Neural crest cell (in vitro differentiated cells): ENCODE data around the gene LIPC. TPM values are rescaled to one million over a fixed set of nuclear protein-coding genes. Genes with fewer than 3 reads are reported as not detected.

Source experiments
- DNase-seq: peaks from one replicate; pipeline ENCODE4 v3.0.0; 2021; ENCODE audit warnings: low read depth, mixed read lengths, low spot score
- H3K27ac Mint-ChIP-seq: one replicate; pipeline ENCODE4 v1.8.0; 2021; ENCODE audit warnings: mild to moderate bottlenecking, mixed read lengths; ENCODE audit not compliant: unreplicated experiment
- H3K27me3 Mint-ChIP-seq: 2 replicates; pipeline ENCODE4 v1.8.0; 2021; ENCODE audit warnings: low read depth, mild to moderate bottlenecking, mixed read lengths
- H3K36me3 Mint-ChIP-seq: 2 replicates; pipeline ENCODE4 v1.8.0; 2021; ENCODE audit warnings: low read depth, mild to moderate bottlenecking, mixed read lengths
- H3K4me1 Mint-ChIP-seq: 2 replicates; pipeline ENCODE4 v1.8.0; 2021; ENCODE audit warnings: mixed read lengths
- H3K4me3 Mint-ChIP-seq: one replicate; pipeline ENCODE4 v1.8.0; 2021; ENCODE audit warnings: mild to moderate bottlenecking, mixed read lengths
- H3K9me3 Mint-ChIP-seq: 2 replicates; pipeline ENCODE4 v1.8.0; 2021; ENCODE audit warnings: mixed read lengths
- CTCF ChIP-seq: fragments of 200-600 bp; sonication (generic); conservative IDR thresholded peaks from 2 replicates; pipeline ENCODE4 v1.5.0; 2021; ENCODE audit warnings: antibody characterized with exemption, mild to moderate bottlenecking
- total RNA-seq: library from RNA; stranded (reverse); gene quantifications from 2 replicates; pipeline ENCODE4 v1.2.1, GENCODE V29; 2021

Gene LIPC
- total RNA-seq, 1 donor from 2014 or later: not detected

GRCh38 chr15:58419803-58420524, 11.8 kb upstream of the LIPC start:
- H3K27ac Mint-ChIP-seq: no peak overlapping the region
- H3K9me3 Mint-ChIP-seq: peaks cover 5% of the 10 kb centered on the region
- H3K4me1 Mint-ChIP-seq: no peaks in the 10 kb centered on the region
- H3K36me3 Mint-ChIP-seq: no peaks in the 10 kb centered on the region
- DNase-seq: no peak
- no peak overlapping the region for H3K4me3 Mint-ChIP-seq
- no peaks in the 10 kb centered on the region for H3K27me3 Mint-ChIP-seq
- TF ChIP-seq CTCF: no peak

DNA sequence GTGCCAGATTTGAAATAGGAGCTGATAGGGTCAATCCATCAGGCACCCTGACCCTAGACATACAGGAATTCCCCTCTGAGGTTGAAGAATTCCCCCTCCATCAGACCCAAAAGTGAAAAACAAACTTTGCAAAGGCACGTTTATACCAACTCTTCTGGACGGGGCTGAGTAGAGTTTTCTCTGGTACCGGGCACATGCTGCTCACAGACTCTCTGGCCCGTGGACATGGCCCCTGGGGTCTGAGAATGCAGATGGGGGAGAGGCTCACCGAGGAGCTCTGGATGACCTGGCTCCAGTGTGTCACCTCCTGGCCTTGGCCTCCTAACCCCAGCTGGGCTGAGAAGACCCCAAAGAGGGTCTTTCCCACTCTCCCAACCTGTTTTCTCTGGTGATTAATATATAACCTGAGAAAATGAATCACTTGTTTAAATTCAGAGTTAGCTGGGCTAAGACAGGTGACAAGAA, 11.2 kb upstream of the LIPC start:
- Mint-ChIP-seq H3K27ac (no peak overlapping the region), H3K4me3 (no peak overlapping the region), H3K36me3 (no peaks in the 10 kb centered on the region), H3K4me1 (no peaks in the 10 kb centered on the region), H3K27me3 (no peaks in the 10 kb centered on the region), H3K9me3 (peaks cover 5% of the 10 kb centered on the region)
- TF ChIP-seq CTCF: no peak
- DNase-seq: no peak

- Mint-ChIP-seq H3K9me3 (no peaks in the 10 kb centered on the region), H3K4me3 (no peak overlapping the region), H3K27ac (no peak overlapping the region), H3K27me3 (no peaks in the 10 kb centered on the region), H3K4me1 (peaks cover 10% of the 10 kb centered on the region), H3K36me3 (no peaks in the 10 kb centered on the region)
- TF ChIP-seq CTCF: no peak
- no peak for DNase-seq
Measured at GRCh38 chr15:58423205-58423604, 8.6 kb upstream of the LIPC start.

DNA sequence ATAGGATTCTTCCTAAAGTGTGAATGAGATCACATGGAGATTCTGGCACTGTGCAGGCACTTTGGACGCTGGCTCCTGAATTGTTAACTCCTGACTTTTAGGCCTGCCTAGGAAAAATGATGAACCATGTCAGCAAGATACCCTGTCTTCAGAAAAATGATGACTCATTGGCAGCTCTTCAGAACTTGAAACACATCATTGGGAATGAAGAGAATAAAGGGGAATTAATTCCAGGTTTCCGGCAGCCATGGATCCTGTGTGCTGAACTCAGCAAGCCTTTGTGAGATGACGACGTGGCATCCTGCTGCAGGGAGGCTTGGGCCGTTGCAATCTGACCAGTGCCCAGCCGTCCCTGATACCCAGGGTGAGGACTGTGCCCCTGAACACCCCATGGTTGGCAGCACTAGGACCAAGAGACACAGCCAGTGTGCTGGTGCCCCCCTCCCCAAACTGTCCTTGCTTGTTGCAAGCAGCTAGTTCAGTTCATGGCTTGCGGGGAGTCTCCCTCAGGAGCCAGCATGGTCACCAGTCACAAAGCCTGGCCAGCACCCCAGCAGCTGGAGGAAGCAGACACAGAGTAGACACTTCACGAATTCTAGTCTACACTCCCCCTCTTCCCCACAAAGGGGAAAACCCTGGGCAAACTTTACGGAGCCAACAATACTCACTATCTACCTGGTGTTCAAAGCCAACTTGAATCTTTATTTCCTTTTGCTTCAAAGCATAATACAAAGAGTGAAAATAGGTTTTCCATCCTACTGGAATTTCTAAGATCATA, 7.8 kb upstream of the LIPC start:
- Mint-ChIP-seq H3K4me3 (no peak overlapping the region), H3K9me3 (no peaks in the 10 kb centered on the region), H3K27me3 (no peaks in the 10 kb centered on the region), H3K4me1 (peaks cover 12% of the 10 kb centered on the region), H3K36me3 (no peaks in the 10 kb centered on the region), H3K27ac (no peak overlapping the region)
- no peak for DNase-seq
- no peak for TF ChIP-seq CTCF

- no peak for TF ChIP-seq CTCF
Measured at GRCh38 chr15:58424722-58425121, 7.1 kb upstream of the LIPC start.

More at GRCh38 chr15:58424722-58425121, 7.1 kb upstream of the LIPC start:
- Mint-ChIP-seq H3K27ac (no peak overlapping the region), H3K36me3 (no peaks in the 10 kb centered on the region), H3K4me1 (peaks cover 12% of the 10 kb centered on the region), H3K4me3 (no peak overlapping the region), H3K27me3 (no peaks in the 10 kb centered on the region), H3K9me3 (no peaks in the 10 kb centered on the region)
- DNase-seq: no peak
